ENCODE measurements around the gene CDC42BPA.

- no peak for TF ChIP-seq L3MBTL2 (conservative IDR thresholded peaks at IDR 0.05)
- no peak for TF ChIP-seq FOXM1 (IDR thresholded peaks at IDR 0.05; ENCODE audit: borderline replicate concordance)
- TF ChIP-seq SUZ12 (IDR thresholded peaks at IDR 0.05) = no peak
- no peak for TF ChIP-seq NFRKB (IDR thresholded peaks at IDR 0.05)
- no peak for TF ChIP-seq ARNT (IDR thresholded peaks at IDR 0.05)
- no peak for TF ChIP-seq ELF4 (IDR thresholded peaks at IDR 0.05)
Measured at GRCh38 chr1:226983992-226984364, 334.3 kb downstream of the CDC42BPA start.
